Neural crest cell (in vitro differentiated cells): ENCODE results near the gene QRFP. TPM values are rescaled to one million over a fixed set of nuclear protein-coding genes. Genes with fewer than 3 reads are reported as not detected.

Source experiments
- DNase-seq: peaks from one replicate; pipeline ENCODE4 v3.0.0; 2021; ENCODE audit warnings: low read depth, mixed read lengths, low spot score
- H3K27ac Mint-ChIP-seq: one replicate; pipeline ENCODE4 v1.8.0; 2021; ENCODE audit warnings: mild to moderate bottlenecking, mixed read lengths; ENCODE audit not compliant: unreplicated experiment
- H3K27me3 Mint-ChIP-seq: 2 replicates; pipeline ENCODE4 v1.8.0; 2021; ENCODE audit warnings: low read depth, mild to moderate bottlenecking, mixed read lengths
- H3K36me3 Mint-ChIP-seq: 2 replicates; pipeline ENCODE4 v1.8.0; 2021; ENCODE audit warnings: low read depth, mild to moderate bottlenecking, mixed read lengths
- H3K4me1 Mint-ChIP-seq: 2 replicates; pipeline ENCODE4 v1.8.0; 2021; ENCODE audit warnings: mixed read lengths
- H3K4me3 Mint-ChIP-seq: one replicate; pipeline ENCODE4 v1.8.0; 2021; ENCODE audit warnings: mild to moderate bottlenecking, mixed read lengths
- H3K9me3 Mint-ChIP-seq: 2 replicates; pipeline ENCODE4 v1.8.0; 2021; ENCODE audit warnings: mixed read lengths
- CTCF ChIP-seq: fragments of 200-600 bp; sonication (generic); conservative IDR thresholded peaks from 2 replicates; pipeline ENCODE4 v1.5.0; 2021; ENCODE audit warnings: antibody characterized with exemption, mild to moderate bottlenecking
- total RNA-seq: library from RNA; stranded (reverse); gene quantifications from 2 replicates; pipeline ENCODE4 v1.2.1, GENCODE V29; 2021

QRFP gene
- total RNA-seq, 1 donor from 2014 or later, result not detected

DNA sequence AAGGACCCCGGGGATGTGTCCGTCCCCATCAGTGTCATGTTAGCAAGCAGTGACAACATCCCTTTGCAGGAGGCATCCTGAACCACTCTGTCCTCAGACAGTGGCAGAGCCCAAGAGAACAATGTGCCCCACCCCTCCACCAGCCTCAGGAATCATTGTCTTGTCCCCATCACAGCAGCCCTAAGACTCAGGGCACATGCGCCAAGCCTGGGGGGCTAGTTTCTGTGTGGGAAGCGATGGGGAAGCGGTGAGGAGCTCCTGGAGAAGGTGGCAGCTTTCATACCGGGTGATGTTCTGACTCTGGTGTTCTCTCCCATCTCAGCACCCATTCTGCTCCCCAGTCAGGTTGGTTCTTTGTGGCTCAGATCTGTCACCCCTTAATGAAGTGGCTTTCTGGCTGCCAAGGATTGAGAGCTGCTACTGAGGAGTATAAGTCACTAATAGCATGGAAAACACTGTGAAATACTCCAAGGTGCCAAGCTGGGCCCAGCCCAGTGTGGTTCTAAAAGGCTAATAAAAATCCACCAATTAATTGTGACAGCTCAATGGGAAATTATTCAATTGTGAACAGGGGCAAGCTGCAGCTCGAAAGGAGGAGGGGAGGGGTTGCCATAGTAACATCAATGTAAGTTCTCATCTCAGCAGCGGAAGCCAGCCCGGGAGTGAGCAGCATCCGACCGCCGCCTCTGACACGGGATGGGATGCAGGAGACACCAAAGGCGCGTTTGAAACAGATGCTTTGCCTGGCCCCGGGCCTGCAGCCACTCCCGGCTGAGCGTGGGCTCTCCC lies 4.7 kb downstream of the QRFP start:
- no peaks in the 10 kb centered on the region for H3K36me3 Mint-ChIP-seq

DNA sequence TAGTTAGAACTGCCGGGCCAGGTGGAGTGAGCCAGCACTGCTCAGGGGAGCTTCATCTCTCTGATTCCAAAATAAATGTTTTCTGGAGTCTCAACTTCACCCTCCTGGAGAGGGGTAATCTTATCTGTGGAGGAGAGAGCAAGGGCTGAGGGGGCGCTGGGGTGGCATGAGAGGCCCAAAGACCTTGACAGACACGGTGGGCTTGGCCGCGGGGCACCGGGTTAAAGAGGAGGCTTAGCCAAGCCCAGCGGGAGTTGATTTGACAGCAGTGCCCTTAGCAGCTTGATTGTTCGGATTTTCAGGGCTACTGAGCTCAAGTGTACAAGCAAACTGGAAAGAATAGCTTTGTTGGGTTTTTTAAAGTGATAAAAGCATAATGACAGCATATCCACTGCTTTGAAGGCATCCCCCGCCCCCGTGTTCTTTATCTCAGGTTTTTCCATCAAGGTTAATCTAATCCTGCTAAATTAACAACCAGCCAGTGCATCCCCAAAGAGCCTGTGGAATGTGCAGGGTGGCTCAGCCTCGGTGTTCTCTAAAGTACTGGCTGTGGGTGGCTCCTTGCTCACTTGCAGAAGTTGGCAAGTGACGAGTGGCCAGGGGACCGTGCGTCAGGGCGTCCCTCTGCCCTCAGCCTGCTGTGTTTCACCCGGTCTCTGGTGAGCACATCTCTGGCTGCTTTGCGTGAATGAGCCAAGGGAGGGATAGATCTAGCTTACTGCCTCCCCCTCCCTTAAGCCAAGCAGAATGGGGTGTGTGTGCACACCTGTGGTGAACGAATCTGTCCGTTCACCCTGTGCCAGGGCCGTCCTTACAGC lies 5.5 kb downstream of the QRFP start:
- H3K36me3 Mint-ChIP-seq, result no peaks in the 10 kb centered on the region
- DNase-seq, result no peak
- no peaks in the 10 kb centered on the region for H3K9me3 Mint-ChIP-seq
- no peak for TF ChIP-seq CTCF
- no peak overlapping the region for H3K27ac Mint-ChIP-seq
- no peak overlapping the region for H3K4me3 Mint-ChIP-seq
- peaks cover 32% of the 10 kb centered on the region for H3K4me1 Mint-ChIP-seq
- no peaks in the 10 kb centered on the region for H3K27me3 Mint-ChIP-seq

More for the DNA sequence above, 4.7 kb downstream of the QRFP start:
- no peaks in the 10 kb centered on the region for H3K27me3 Mint-ChIP-seq
- peaks cover 32% of the 10 kb centered on the region for H3K4me1 Mint-ChIP-seq
- no peak for TF ChIP-seq CTCF
- H3K4me3 Mint-ChIP-seq, result peak overlapping the region; percentile 61
- DNase-seq, result peak; percentile 35
- H3K27ac Mint-ChIP-seq, result no peak overlapping the region
- no peaks in the 10 kb centered on the region for H3K9me3 Mint-ChIP-seq

GRCh38 chr9:130890124-130890523 lies 6.5 kb downstream of the QRFP start:
- DNase-seq, result no peak
- Mint-ChIP-seq H3K4me3 (no peak overlapping the region), H3K27me3 (no peaks in the 10 kb centered on the region), H3K9me3 (no peaks in the 10 kb centered on the region), H3K27ac (peak overlapping the region; percentile 43), H3K36me3 (peaks cover 2% of the 10 kb centered on the region), H3K4me1 (peaks cover 31% of the 10 kb centered on the region)
- no peak for TF ChIP-seq CTCF

DNA sequence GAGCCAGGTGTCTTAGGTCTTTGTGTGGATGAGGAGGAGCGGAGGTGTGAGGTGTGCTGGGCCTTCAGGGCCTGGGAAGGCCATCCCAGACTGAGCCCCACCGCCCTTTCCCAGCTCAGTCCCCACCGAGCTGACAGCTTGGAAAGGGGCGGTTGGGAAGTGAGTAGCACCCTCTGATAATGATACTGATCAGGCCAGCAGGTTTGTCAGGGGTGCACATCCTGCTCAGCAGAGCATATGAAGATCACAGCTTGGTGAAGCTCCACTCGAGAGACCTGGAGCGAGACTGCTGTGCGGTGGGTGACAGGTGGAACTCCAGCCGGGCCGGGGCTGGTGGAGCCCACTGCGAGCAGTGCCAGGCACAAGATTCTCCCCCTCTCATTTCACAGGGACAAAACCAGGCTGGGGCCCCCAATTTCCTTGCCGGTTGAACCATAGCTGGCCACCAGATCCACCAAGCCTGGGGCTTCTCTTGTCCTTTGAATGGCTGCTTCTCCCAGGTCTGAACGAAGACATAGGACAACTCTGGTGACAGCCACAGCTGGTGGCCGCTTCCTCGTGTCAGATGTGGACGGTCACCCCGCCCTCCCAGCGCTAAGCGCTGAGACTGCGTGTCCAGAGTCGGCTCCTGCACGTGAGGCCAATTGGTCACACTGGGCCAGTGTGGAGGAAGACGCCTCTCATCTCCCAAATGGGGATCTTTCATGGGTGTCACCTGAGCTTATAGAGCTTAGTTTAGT lies 8.3 kb downstream of the QRFP start:
- Mint-ChIP-seq H3K36me3 (peaks cover 2% of the 10 kb centered on the region), H3K4me3 (no peak overlapping the region), H3K27me3 (no peaks in the 10 kb centered on the region), H3K4me1 (peaks cover 26% of the 10 kb centered on the region), H3K27ac (no peak overlapping the region), H3K9me3 (no peaks in the 10 kb centered on the region)
- TF ChIP-seq CTCF, result no peak
- no peak for DNase-seq

- no peaks in the 10 kb centered on the region for H3K9me3 Mint-ChIP-seq
- no peak for TF ChIP-seq CTCF
- peaks cover 24% of the 10 kb centered on the region for H3K4me1 Mint-ChIP-seq
- DNase-seq, result no peak
- H3K36me3 Mint-ChIP-seq, result peaks cover 2% of the 10 kb centered on the region
- H3K27ac Mint-ChIP-seq, result no peak overlapping the region
- H3K4me3 Mint-ChIP-seq, result no peak overlapping the region
- H3K27me3 Mint-ChIP-seq, result no peaks in the 10 kb centered on the region
Observed at GRCh38 chr9:130887494-130888144, 9.0 kb downstream of the QRFP start.
